ENCODE results near the gene CDK8. TPM values are rescaled to one million over a fixed set of nuclear protein-coding genes. Genes with fewer than 3 reads are reported as not detected.

The CDK8 gene
- total and polyA plus RNA-seq, 2 experiments from 2014 or later = 13.6 to 24.0 TPM

- no peak for TF ChIP-seq EZH2phosphoT487 (IDR thresholded peaks at IDR 0.05; ENCODE audit: unreplicated experiment)
- TF ChIP-seq EZH2 (IDR thresholded peaks at IDR 0.05; ENCODE audit: low read depth, unreplicated experiment) = no peak
- TF ChIP-seq REST (IDR thresholded peaks at IDR 0.05; ENCODE audit: unreplicated experiment) = no peak
- no peak for TF ChIP-seq ZNF331 (CRISPR knock-in tag; IDR thresholded peaks at IDR 0.05; ENCODE audit: low read depth)
- TF ChIP-seq, protein P1, sequence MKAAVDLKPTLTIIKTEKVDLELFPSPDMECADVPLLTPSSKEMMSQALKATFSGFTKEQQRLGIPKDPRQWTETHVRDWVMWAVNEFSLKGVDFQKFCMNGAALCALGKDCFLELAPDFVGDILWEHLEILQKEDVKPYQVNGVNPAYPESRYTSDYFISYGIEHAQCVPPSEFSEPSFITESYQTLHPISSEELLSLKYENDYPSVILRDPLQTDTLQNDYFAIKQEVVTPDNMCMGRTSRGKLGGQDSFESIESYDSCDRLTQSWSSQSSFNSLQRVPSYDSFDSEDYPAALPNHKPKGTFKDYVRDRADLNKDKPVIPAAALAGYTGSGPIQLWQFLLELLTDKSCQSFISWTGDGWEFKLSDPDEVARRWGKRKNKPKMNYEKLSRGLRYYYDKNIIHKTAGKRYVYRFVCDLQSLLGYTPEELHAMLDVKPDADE (IDR thresholded peaks at IDR 0.05) = no peak
These were observed 6.3 kb upstream of the CDK8 start (continued) for GRCh38 chr13:26247608-26248007.

- no peaks in the 10 kb centered on the region for H3K9me2 ChIP-seq (ENCODE audit: insufficient read depth)
- no peak overlapping the region for H2AFZ ChIP-seq
- Mint-ChIP-seq H3K4me1 (no peaks in the 10 kb centered on the region; the same call in 1 of the 3 replicates), H3K27me3 (ENCODE audit: insufficient read depth, low read depth, poor library complexity) (peaks cover 5% of the 10 kb centered on the region), H3K27ac (no peak overlapping the region), H3K9me3 (no peaks in the 10 kb centered on the region), H3K4me3 (no peak overlapping the region), H3K36me3 (ENCODE audit: low read depth) (no peaks in the 10 kb centered on the region)
- no peak for DNase-seq (ENCODE audit: low spot score)
- no peak overlapping the region for H3K27ac ChIP-seq (ENCODE audit: low read depth)
- H3K4me3 ChIP-seq = no peak overlapping the region
- no peaks in the 10 kb centered on the region for H3F3A ChIP-seq (replicated peaks; ENCODE audit: low read depth)
- H3K36me3 ChIP-seq (ENCODE audit: insufficient read depth) = no peaks in the 10 kb centered on the region
- H3K4me1 ChIP-seq (ENCODE audit: insufficient read depth) = no peaks in the 10 kb centered on the region; the same call in 1 of the 2 replicates
- H4K20me1 ChIP-seq (replicated peaks; ENCODE audit: insufficient read depth) = no peaks in the 10 kb centered on the region
- H3K4me2 ChIP-seq = no peak overlapping the region
- H3K79me2 ChIP-seq (replicated peaks; ENCODE audit: insufficient read depth) = peaks cover under 1% of the 10 kb centered on the region; the same call in 1 of the 2 replicates
- no peaks in the 10 kb centered on the region for H3K27me3 ChIP-seq (ENCODE audit: insufficient read depth)
- ATAC-seq = no peak
- TF ChIP-seq, protein P1 (IDR thresholded peaks at IDR 0.05) = no peak
- TF ChIP-seq EZH2 (IDR thresholded peaks at IDR 0.05; ENCODE audit: low read depth, unreplicated experiment) (no peak), ZNF331 (CRISPR knock-in tag; IDR thresholded peaks at IDR 0.05; ENCODE audit: low read depth) (no peak), ZNF462 (CRISPR knock-in tag; IDR thresholded peaks at IDR 0.05) (no peak), EZH2phosphoT487 (IDR thresholded peaks at IDR 0.05; ENCODE audit: unreplicated experiment) (no peak), CREB1 (CRISPR knock-in tag; IDR thresholded peaks at IDR 0.05; ENCODE audit: low read depth) (no peak), ZNF114 (CRISPR knock-in tag; IDR thresholded peaks at IDR 0.05) (no peak), REST (IDR thresholded peaks at IDR 0.05; ENCODE audit: unreplicated experiment) (no peak)
These were observed 4.4 kb upstream of the CDK8 start for GRCh38 chr13:26249551-26249950.

Data from GM23338 (cell line).